G401.6 (cell line): Measurements from ENCODE around the gene GMDS.

Experiments used
- FAIRE-seq: peaks from 2 replicates; lab custom pipeline; 2012; peaks lifted over from hg19 to GRCh38; lab: Jason Lieb, UNC

Gene GMDS

GRCh38 chr6:2175825-2176224 lies 69.6 kb downstream of the GMDS start:
- no peak for FAIRE-seq

- no peak for FAIRE-seq
Measured at GRCh38 chr6:2173203-2173961, 72.0 kb downstream of the GMDS start.

GRCh38 chr6:2171728-2172127 lies 73.7 kb downstream of the GMDS start:
- no peak for FAIRE-seq

GRCh38 chr6:2168480-2168879 lies 76.9 kb downstream of the GMDS start:
- no peak for FAIRE-seq

DNA sequence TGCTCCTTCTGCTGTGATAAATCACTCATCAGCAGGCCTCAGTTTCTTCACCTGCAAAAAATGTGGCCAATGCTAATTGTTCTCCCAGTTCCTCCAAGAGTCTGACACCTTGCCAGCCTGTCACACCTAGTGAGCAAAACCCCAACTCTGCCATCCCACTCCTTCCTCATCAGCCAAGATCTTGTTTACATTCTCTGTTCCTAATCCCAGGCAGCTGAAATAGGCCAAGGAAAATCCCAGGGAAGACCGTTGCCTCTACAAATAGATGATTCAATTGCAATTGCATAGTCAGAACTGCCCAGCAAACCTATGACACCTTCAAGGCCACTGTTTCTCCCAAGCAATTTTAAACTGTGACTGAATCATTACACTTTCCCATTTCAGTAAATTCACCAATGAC lies 78.7 kb downstream of the GMDS start:
- no peak for FAIRE-seq

DNA sequence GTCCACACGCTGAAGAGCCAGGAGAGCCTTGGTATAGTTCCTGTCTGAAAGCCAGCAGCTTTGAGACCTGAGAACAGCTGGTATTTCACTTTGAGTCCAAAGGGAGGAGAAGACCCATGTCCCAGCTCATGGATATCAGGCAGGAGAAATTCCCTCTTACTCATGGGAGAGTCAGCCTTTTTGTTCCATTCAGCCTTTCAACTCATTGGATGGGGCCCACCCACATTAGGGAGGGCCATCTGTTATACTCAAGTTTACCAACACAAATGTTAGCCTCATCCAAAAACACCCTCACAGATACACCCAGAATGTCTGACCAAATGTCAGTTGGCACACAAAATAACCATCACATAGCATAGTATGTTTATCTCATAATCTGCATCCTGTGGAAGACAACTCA lies 80.1 kb downstream of the GMDS start:
- FAIRE-seq, result no peak

GRCh38 chr6:2164481-2164880 lies 80.9 kb downstream of the GMDS start:
- no peak for FAIRE-seq

GRCh38 chr6:2162079-2162445 lies 83.3 kb downstream of the GMDS start:
- FAIRE-seq, result no peak

- no peak for FAIRE-seq
Measured at GRCh38 chr6:2158596-2159271, 86.7 kb downstream of the GMDS start.

GRCh38 chr6:2157441-2158127 lies 87.8 kb downstream of the GMDS start:
- no peak for FAIRE-seq

GRCh38 chr6:2155206-2155605 lies 90.2 kb downstream of the GMDS start:
- no peak for FAIRE-seq

- FAIRE-seq, result no peak
Measured at GRCh38 chr6:2149361-2150006, 95.9 kb downstream of the GMDS start.

DNA sequence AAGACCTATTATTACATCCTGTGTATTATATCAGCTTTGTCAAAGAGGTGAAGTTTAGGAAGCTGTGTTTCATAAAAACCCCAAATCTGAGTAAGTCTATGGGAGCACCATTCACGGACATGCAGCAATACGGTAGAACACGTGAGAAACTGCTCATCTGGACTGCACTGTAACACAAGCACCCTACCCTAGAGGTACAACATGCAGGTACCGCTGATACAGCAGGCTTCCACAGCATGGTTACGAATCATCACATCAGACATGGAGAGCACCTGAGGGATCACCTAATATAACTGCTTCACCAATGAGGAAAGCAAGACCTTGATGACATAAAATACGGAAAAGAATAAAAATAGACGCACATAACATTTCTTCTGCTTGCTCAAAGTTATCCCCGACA lies 96.7 kb downstream of the GMDS start:
- FAIRE-seq, result no peak

DNA sequence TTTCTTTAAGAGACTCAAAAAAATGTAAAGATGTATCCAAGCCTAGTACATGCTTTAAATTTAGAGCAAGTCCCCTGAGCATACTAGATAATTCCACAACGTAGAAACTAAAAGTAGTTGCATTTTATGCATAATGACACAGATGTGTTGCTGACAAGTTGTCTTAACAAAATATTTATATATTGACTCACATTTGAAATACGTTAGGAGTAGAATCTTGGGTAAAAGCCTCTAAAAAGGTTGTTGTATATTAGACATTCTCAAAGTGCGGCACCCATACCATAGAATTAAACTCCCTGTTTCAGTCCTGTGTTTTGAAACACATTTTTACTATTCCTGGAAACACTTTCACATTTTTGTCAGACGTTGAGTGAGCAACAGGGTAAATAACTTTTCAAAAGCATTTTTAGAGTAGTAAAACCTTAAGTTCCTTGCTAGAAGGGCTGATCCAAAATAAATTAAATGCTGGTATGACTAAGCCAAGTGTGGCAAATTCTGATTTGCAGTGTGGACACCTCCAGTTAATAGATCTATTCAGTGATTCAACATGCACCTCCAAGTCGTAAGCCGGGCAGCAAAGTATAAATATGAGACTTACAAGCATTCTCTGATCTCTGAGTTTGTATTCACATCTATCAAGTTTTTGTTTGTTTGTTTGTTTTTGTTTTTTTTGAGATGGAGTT lies 97.5 kb downstream of the GMDS start:
- FAIRE-seq, result no peak

GRCh38 chr6:2147261-2147660 lies 98.1 kb downstream of the GMDS start:
- no peak for FAIRE-seq

DNA sequence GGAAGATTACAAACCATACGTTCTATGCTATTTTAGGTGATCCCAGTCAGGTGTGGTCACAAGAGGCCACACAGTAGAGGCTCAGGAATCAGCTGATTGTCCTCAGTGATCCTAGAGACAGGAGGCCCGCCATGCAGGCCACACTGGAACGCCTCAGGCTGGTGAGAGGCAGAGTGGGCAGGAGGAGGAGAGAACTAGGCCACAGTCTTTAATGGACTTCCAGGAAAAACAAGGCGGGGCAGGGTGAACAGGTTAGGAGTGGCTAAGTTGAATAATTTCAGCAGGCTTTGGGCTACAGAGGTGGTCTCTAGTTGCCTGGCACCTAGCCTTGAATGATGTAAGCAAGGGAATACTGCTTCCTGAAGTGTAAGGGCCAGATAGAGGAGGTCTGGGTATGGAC lies 101.2 kb downstream of the GMDS start:
- FAIRE-seq, result no peak

DNA sequence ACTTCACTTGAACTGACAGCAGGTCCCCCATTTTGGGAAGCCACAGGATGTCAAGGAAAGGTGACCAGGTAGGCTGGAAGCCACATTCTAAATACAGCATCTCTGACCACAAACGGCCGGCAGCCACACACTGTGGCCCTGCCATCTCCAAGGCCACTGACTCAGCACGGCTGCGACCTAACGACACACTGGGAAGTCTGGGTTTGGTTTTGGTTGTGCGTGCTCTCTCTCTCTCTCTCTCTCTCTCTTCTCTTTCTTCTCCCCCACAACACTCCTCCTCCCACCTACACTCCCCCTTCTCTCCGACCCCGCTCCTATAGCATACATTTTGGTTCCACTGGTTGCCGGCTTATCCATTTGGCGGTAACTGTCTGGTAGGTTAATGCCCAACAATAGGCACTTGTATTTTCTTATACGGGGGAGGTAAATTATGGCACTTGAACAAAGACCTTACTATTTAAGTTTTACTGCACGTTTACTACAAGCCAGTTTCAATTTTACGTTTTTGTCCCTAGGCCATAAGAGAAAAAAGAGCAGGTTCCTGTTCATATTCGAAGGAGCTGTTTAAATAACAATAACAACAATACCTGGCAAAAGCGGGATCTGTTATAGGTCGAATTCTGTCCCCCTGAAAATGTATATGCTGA lies 103.6 kb downstream of the GMDS start:
- FAIRE-seq, result no peak

GRCh38 chr6:2140438-2141128 lies 104.8 kb downstream of the GMDS start:
- no peak for FAIRE-seq

- no peak for FAIRE-seq
Measured at GRCh38 chr6:2135401-2135800, 110.0 kb downstream of the GMDS start.

DNA sequence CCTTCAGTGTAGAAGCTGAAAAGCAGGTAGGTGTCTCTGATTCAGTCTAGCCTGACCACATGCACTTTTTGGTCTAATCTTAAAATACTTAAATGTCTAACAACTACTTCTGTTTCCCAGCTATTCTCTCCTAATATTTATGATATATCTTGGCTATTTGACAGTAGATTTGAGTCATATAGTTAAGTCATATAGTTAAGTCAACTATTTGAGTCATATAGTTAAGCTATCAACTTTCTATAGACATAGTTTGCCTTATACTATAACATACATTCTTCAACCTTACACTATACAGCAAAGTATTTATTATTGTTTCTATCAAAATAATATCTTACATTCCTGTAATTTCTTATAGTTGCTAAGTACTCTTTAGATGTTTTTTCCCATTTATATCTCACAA lies 110.9 kb downstream of the GMDS start:
- FAIRE-seq, result peak; percentile 23

- FAIRE-seq, result no peak
Measured at GRCh38 chr6:2133716-2134310, 111.6 kb downstream of the GMDS start.
